Fibroblast of lung (primary cell): ENCODE data around the gene POLR3H. TPM values are rescaled to one million over a fixed set of nuclear protein-coding genes. Genes with fewer than 3 reads are reported as not detected.

Source experiments
- DNase-seq, 2 donors: peaks; one replicate each; pipeline versions ENCODE4 v3.0.0 to v3.0.0-alpha.2; 2010; ENCODE audit warnings: low read depth in 2 of 2
- H2AFZ ChIP-seq: 2 replicates; pipeline ENCODE4 v1.5.1; 2012; ENCODE audit warnings: low read length, control low read depth, inconsistent platforms
- H3K27ac ChIP-seq: 2 replicates; pipeline ENCODE4 v1.5.1; 2011; ENCODE audit warnings: low read length, control low read depth; ENCODE audit not compliant: insufficient read depth
- H3K27me3 ChIP-seq: 2 replicates; pipeline ENCODE4 v1.5.1; 2011; ENCODE audit warnings: mild to moderate bottlenecking, low read length; ENCODE audit not compliant: control insufficient read depth, insufficient read depth
- H3K36me3 ChIP-seq: 2 replicates; pipeline ENCODE4 v1.5.1; 2011; ENCODE audit warnings: low read length; ENCODE audit not compliant: control insufficient read depth, insufficient read depth
- H3K4me1 ChIP-seq: 2 replicates; pipeline ENCODE4 v1.5.1; 2011; ENCODE audit warnings: low read length; ENCODE audit not compliant: control insufficient read depth, insufficient read depth; ENCODE audit errors: extremely low read depth
- H3K4me2 ChIP-seq: 2 replicates; pipeline ENCODE4 v1.5.1; 2011; ENCODE audit warnings: low read length, control low read depth; ENCODE audit not compliant: insufficient read depth; ENCODE audit errors: extremely low read depth
- H3K4me3 ChIP-seq, 4 experiments: fragments of 200-600 bp in 1 of 4; sonication (generic) in 1 of 4; replicated peaks in 1 of 4; 2 replicates each; pipeline ENCODE4 v1.5.1; 2011 to 2016; ENCODE audit warnings: low read length in 4 of 4, low read depth in 3 of 4, mild to moderate bottlenecking in 3 of 4, control low read depth in 2 of 4, inconsistent platforms in 1 of 4, mixed read lengths in 1 of 4; ENCODE audit not compliant: insufficient read depth in 1 of 4; ENCODE audit errors: control extremely low read depth in 1 of 4
- H3K79me2 ChIP-seq: 2 replicates; pipeline ENCODE4 v1.5.1; 2012; ENCODE audit warnings: mild to moderate bottlenecking, low read length, inconsistent platforms; ENCODE audit not compliant: control insufficient read depth, insufficient read depth
- H3K9ac ChIP-seq: 2 replicates; pipeline ENCODE4 v1.5.1; 2011; ENCODE audit warnings: mild to moderate bottlenecking, low read length, control low read depth; ENCODE audit not compliant: insufficient read depth
- H3K9me3 ChIP-seq: 2 replicates; pipeline ENCODE4 v1.5.1; 2012; ENCODE audit warnings: low read depth, low read length; ENCODE audit not compliant: control insufficient read depth, insufficient read depth
- H4K20me1 ChIP-seq: 2 replicates; pipeline ENCODE4 v1.5.1; 2011; ENCODE audit warnings: low read length; ENCODE audit not compliant: control insufficient read depth, insufficient read depth; ENCODE audit errors: extremely low read depth
- CTCF ChIP-seq, 2 donors: IDR thresholded peaks in 1 of 2; conservative IDR thresholded peaks in 1 of 2; 1 replicate in 1 of 2; 2 replicates in 1 of 2; pipeline ENCODE4 v1.5.1; 2011 to 2012; ENCODE audit warnings: low read length in 2 of 2, control low read depth in 1 of 2, inconsistent platforms in 1 of 2, low read depth in 1 of 2, mild to moderate bottlenecking in 1 of 2
- EZH2 ChIP-seq: IDR thresholded peaks from 2 replicates; pipeline ENCODE4 v1.5.1; 2012; ENCODE audit warnings: low read length, control low read depth, mild to moderate bottlenecking; ENCODE audit errors: missing control alignments
- polyA plus RNA-seq, 2 donors: library from polyadenylated mRNA; depleted of rRNA in 1 of 2; stranded (reverse) in 1 of 2; unstranded in 1 of 2; fragments of >200 nt; gene quantifications; 2 replicates each; pipeline ENCODE4 v1.2.1, GENCODE V29; 2011 to 2012; ENCODE audit warnings: missing spikeins in 1 of 2
- total RNA-seq: library from RNA; depleted of rRNA; stranded (reverse); fragments of >200 nt; gene quantifications from 2 replicates; pipeline ENCODE4 v1.2.1, GENCODE V29; 2014

POLR3H gene
- total and polyA plus RNA-seq, 2 donors (not counting 1 experiment from before 2014, with no cell fraction given) = 19.7 to 42.6 TPM

GRCh38 chr22:41479671-41480396 is 64.4 kb downstream of the POLR3H start:
- no peaks in the 10 kb centered on the region for H3K27me3 ChIP-seq
- no peaks in the 10 kb centered on the region for H3K9me3 ChIP-seq
- H3K4me2 ChIP-seq = peak overlapping the region; percentile 79
- H3K4me3 ChIP-seq = peak overlapping the region in 1 of 4 experiments; percentile 8
- H3K36me3 ChIP-seq = no peaks in the 10 kb centered on the region
- no peaks in the 10 kb centered on the region for H4K20me1 ChIP-seq
- peaks cover 53% of the 10 kb centered on the region for H3K79me2 ChIP-seq
- peaks cover 41% of the 10 kb centered on the region for H3K4me1 ChIP-seq
- peak; percentile 72 to 73 for DNase-seq
- H3K9ac ChIP-seq = no peak overlapping the region
- H2AFZ ChIP-seq = no peak overlapping the region
- TF ChIP-seq CTCF (conservative IDR thresholded peaks at IDR 0.05 in 1 of 2, IDR thresholded peaks at IDR 0.05 in 1 of 2; ENCODE audit: low read depth in 1 of 2, low read length in 2 of 2) = peak; percentile 16 to 22
- TF ChIP-seq EZH2 = no peak
- H3K27ac ChIP-seq = peak overlapping the region; percentile 83

GRCh38 chr22:41478891-41479521 is 65.3 kb downstream of the POLR3H start:
- no peaks in the 10 kb centered on the region for H4K20me1 ChIP-seq

More at GRCh38 chr22:41478891-41479521, 65.3 kb downstream of the POLR3H start:
- DNase-seq = peak; percentile 6 to 89
- H3K27ac ChIP-seq = peak overlapping the region; percentile 83
- H3K36me3 ChIP-seq = no peaks in the 10 kb centered on the region
- peaks cover 41% of the 10 kb centered on the region for H3K4me1 ChIP-seq
- H3K4me3 ChIP-seq = no peak overlapping the region
- no peaks in the 10 kb centered on the region for H3K27me3 ChIP-seq
- H3K79me2 ChIP-seq = peaks cover 53% of the 10 kb centered on the region
- H3K9me3 ChIP-seq = no peaks in the 10 kb centered on the region
- H3K4me2 ChIP-seq = no peak overlapping the region
- TF ChIP-seq EZH2 (no peak), CTCF (conservative IDR thresholded peaks at IDR 0.05 in 1 of 2, IDR thresholded peaks at IDR 0.05 in 1 of 2; ENCODE audit: low read depth in 1 of 2, low read length in 2 of 2) (no peak)
- H3K9ac ChIP-seq = no peak overlapping the region
- H2AFZ ChIP-seq = no peak overlapping the region
